ENCODE results near the gene ERI3.

ERI3 gene

GRCh38 chr1:44348061-44348485 is 7.0 kb downstream of the ERI3 start:
- Histone ChIP-seq H3K27me3 (ENCODE audit: control insufficient read depth, insufficient read depth, low read length) (no peaks in the 10 kb centered on the region), H3K27ac (ENCODE audit: low read length) (no peak overlapping the region), H3K4me3 (ENCODE audit: low read length) (no peak overlapping the region), H3K9me3 (ENCODE audit: control insufficient read depth, insufficient read depth, low read length) (no peaks in the 10 kb centered on the region), H3K36me3 (ENCODE audit: control insufficient read depth, insufficient read depth, low read length) (no peaks in the 10 kb centered on the region; the same call in 1 of the 2 replicates), H3K4me1 (ENCODE audit: control insufficient read depth, insufficient read depth, low read length) (no peaks in the 10 kb centered on the region)
- no peak for DNase-seq (ENCODE audit: low read depth, low spot score)
- WGBS (ENCODE audit: insufficient coverage, insufficient read length): no CpG with 5 or more reads among the region's 4 CpGs

GRCh38 chr1:44347280-44347679 is 7.8 kb downstream of the ERI3 start:
- WGBS (ENCODE audit: insufficient coverage, insufficient read length): no CpG with 5 or more reads among the region's 4 CpGs
- H3K36me3 ChIP-seq (ENCODE audit: control insufficient read depth, insufficient read depth, low read length): no peaks in the 10 kb centered on the region; the same call in 1 of the 2 replicates
- no peak for DNase-seq (ENCODE audit: low read depth, low spot score)
- no peaks in the 10 kb centered on the region for H3K4me1 ChIP-seq (ENCODE audit: control insufficient read depth, insufficient read depth, low read length)
- H3K4me3 ChIP-seq (ENCODE audit: low read length): no peak overlapping the region
- no peaks in the 10 kb centered on the region for H3K9me3 ChIP-seq (ENCODE audit: control insufficient read depth, insufficient read depth, low read length)
- H3K27ac ChIP-seq (ENCODE audit: low read length): no peak overlapping the region
- no peaks in the 10 kb centered on the region for H3K27me3 ChIP-seq (ENCODE audit: control insufficient read depth, insufficient read depth, low read length)

- Histone ChIP-seq H3K4me3 (ENCODE audit: low read length) (no peak overlapping the region), H3K9me3 (ENCODE audit: control insufficient read depth, insufficient read depth, low read length) (no peaks in the 10 kb centered on the region), H3K4me1 (ENCODE audit: control insufficient read depth, insufficient read depth, low read length) (no peaks in the 10 kb centered on the region; the same call in 1 of the 2 replicates), H3K36me3 (ENCODE audit: control insufficient read depth, insufficient read depth, low read length) (no peaks in the 10 kb centered on the region; the same call in 1 of the 2 replicates), H3K27ac (ENCODE audit: low read length) (no peak overlapping the region), H3K27me3 (ENCODE audit: control insufficient read depth, insufficient read depth, low read length) (no peaks in the 10 kb centered on the region)
- no peak for DNase-seq (ENCODE audit: low read depth, low spot score)
- no CpG with 5 or more reads among the region's 6 CpGs for WGBS (ENCODE audit: insufficient coverage, insufficient read length)
These were observed 8.2 kb downstream of the ERI3 start for GRCh38 chr1:44346878-44347277.

GRCh38 chr1:44346184-44346583 is 8.9 kb downstream of the ERI3 start:
- Histone ChIP-seq H3K4me1 (ENCODE audit: control insufficient read depth, insufficient read depth, low read length) (no peaks in the 10 kb centered on the region; the same call in 1 of the 2 replicates), H3K36me3 (ENCODE audit: control insufficient read depth, insufficient read depth, low read length) (no peaks in the 10 kb centered on the region; the same call in 1 of the 2 replicates), H3K27me3 (ENCODE audit: control insufficient read depth, insufficient read depth, low read length) (no peaks in the 10 kb centered on the region), H3K9me3 (ENCODE audit: control insufficient read depth, insufficient read depth, low read length) (no peaks in the 10 kb centered on the region), H3K27ac (ENCODE audit: low read length) (no peak overlapping the region), H3K4me3 (ENCODE audit: low read length) (no peak overlapping the region)
- DNase-seq (ENCODE audit: low read depth, low spot score): no peak
- no CpG with 5 or more reads among the region's 2 CpGs for WGBS (ENCODE audit: insufficient coverage, insufficient read length)

- H3K27me3 ChIP-seq (ENCODE audit: control insufficient read depth, insufficient read depth, low read length): no peaks in the 10 kb centered on the region
- H3K4me3 ChIP-seq (ENCODE audit: low read length): no peak overlapping the region
- DNase-seq (ENCODE audit: low read depth, low spot score): no peak
- H3K4me1 ChIP-seq (ENCODE audit: control insufficient read depth, insufficient read depth, low read length): peaks cover 1% of the 10 kb centered on the region
- H3K27ac ChIP-seq (ENCODE audit: low read length): no peak overlapping the region
- H3K36me3 ChIP-seq (ENCODE audit: control insufficient read depth, insufficient read depth, low read length): no peaks in the 10 kb centered on the region; the same call in 1 of the 2 replicates
- H3K9me3 ChIP-seq (ENCODE audit: control insufficient read depth, insufficient read depth, low read length): no peaks in the 10 kb centered on the region
These were observed 9.8 kb downstream of the ERI3 start for GRCh38 chr1:44345187-44345775.

GRCh38 chr1:44339731-44340130 is 15.3 kb downstream of the ERI3 start:
- Histone ChIP-seq H3K36me3 (ENCODE audit: control insufficient read depth, insufficient read depth, low read length) (0 out of 2 replicates have a peak, but pooled peaks cover 2% of the 10 kb centered on the region), H3K4me3 (ENCODE audit: low read length) (no peak overlapping the region), H3K9me3 (ENCODE audit: control insufficient read depth, insufficient read depth, low read length) (no peaks in the 10 kb centered on the region), H3K4me1 (ENCODE audit: control insufficient read depth, insufficient read depth, low read length) (peaks cover 4% of the 10 kb centered on the region), H3K27ac (ENCODE audit: low read length) (no peak overlapping the region), H3K27me3 (ENCODE audit: control insufficient read depth, insufficient read depth, low read length) (no peaks in the 10 kb centered on the region)
- WGBS (ENCODE audit: insufficient coverage, insufficient read length): no CpG with 5 or more reads among the region's 4 CpGs
- DNase-seq (ENCODE audit: low read depth, low spot score): no peak

GRCh38 chr1:44338136-44338535 is 16.9 kb downstream of the ERI3 start:
- Histone ChIP-seq H3K27me3 (ENCODE audit: control insufficient read depth, insufficient read depth, low read length) (no peaks in the 10 kb centered on the region), H3K9me3 (ENCODE audit: control insufficient read depth, insufficient read depth, low read length) (no peaks in the 10 kb centered on the region), H3K36me3 (ENCODE audit: control insufficient read depth, insufficient read depth, low read length) (0 out of 2 replicates have a peak, but pooled peaks cover 2% of the 10 kb centered on the region), H3K4me3 (ENCODE audit: low read length) (no peak overlapping the region), H3K4me1 (ENCODE audit: control insufficient read depth, insufficient read depth, low read length) (peaks cover 4% of the 10 kb centered on the region), H3K27ac (ENCODE audit: low read length) (no peak overlapping the region)
- no peak for DNase-seq (ENCODE audit: low read depth, low spot score)
- WGBS (ENCODE audit: insufficient coverage, insufficient read length): no CpG with 5 or more reads among the region's 2 CpGs

- H3K4me3 ChIP-seq (ENCODE audit: low read length): no peak overlapping the region
- H3K4me1 ChIP-seq (ENCODE audit: control insufficient read depth, insufficient read depth, low read length): peaks cover 4% of the 10 kb centered on the region; the same call in 1 of the 2 replicates
- no peaks in the 10 kb centered on the region for H3K9me3 ChIP-seq (ENCODE audit: control insufficient read depth, insufficient read depth, low read length)
- H3K36me3 ChIP-seq (ENCODE audit: control insufficient read depth, insufficient read depth, low read length): 0 out of 2 replicates have a peak, but pooled peaks cover 2% of the 10 kb centered on the region
- DNase-seq (ENCODE audit: low read depth, low spot score): no peak
- no peak overlapping the region for H3K27ac ChIP-seq (ENCODE audit: low read length)
- no CpG with 5 or more reads among the region's 3 CpGs for WGBS (ENCODE audit: insufficient coverage, insufficient read length)
- H3K27me3 ChIP-seq (ENCODE audit: control insufficient read depth, insufficient read depth, low read length): no peaks in the 10 kb centered on the region
These were observed 18.4 kb downstream of the ERI3 start for GRCh38 chr1:44336668-44337067.

GRCh38 chr1:44334968-44335367 is 20.1 kb downstream of the ERI3 start:
- no peak for DNase-seq (ENCODE audit: low read depth, low spot score)
- 0 out of 2 replicates have a peak, but pooled peaks cover 2% of the 10 kb centered on the region for H3K36me3 ChIP-seq (ENCODE audit: control insufficient read depth, insufficient read depth, low read length)
- no CpG with 5 or more reads among the region's 3 CpGs for WGBS (ENCODE audit: insufficient coverage, insufficient read length)
- no peak overlapping the region for H3K27ac ChIP-seq (ENCODE audit: low read length)
- H3K4me1 ChIP-seq (ENCODE audit: control insufficient read depth, insufficient read depth, low read length): peaks cover 2% of the 10 kb centered on the region; the same call in 1 of the 2 replicates
- H3K4me3 ChIP-seq (ENCODE audit: low read length): no peak overlapping the region
- H3K27me3 ChIP-seq (ENCODE audit: control insufficient read depth, insufficient read depth, low read length): no peaks in the 10 kb centered on the region
- H3K9me3 ChIP-seq (ENCODE audit: control insufficient read depth, insufficient read depth, low read length): no peaks in the 10 kb centered on the region

- Histone ChIP-seq H3K4me3 (ENCODE audit: low read length) (no peak overlapping the region), H3K4me1 (ENCODE audit: control insufficient read depth, insufficient read depth, low read length) (0 out of 2 replicates have a peak, but pooled peaks cover 1% of the 10 kb centered on the region), H3K27me3 (ENCODE audit: control insufficient read depth, insufficient read depth, low read length) (no peaks in the 10 kb centered on the region), H3K9me3 (ENCODE audit: control insufficient read depth, insufficient read depth, low read length) (no peaks in the 10 kb centered on the region), H3K27ac (ENCODE audit: low read length) (no peak overlapping the region), H3K36me3 (ENCODE audit: control insufficient read depth, insufficient read depth, low read length) (no peaks in the 10 kb centered on the region)
- DNase-seq (ENCODE audit: low read depth, low spot score): no peak
- WGBS (ENCODE audit: insufficient coverage, insufficient read length): no CpG with 5 or more reads among the region's 6 CpGs
These were observed 21.7 kb downstream of the ERI3 start for GRCh38 chr1:44333376-44333775.

- Histone ChIP-seq H3K36me3 (ENCODE audit: control insufficient read depth, insufficient read depth, low read length) (no peaks in the 10 kb centered on the region), H3K4me3 (ENCODE audit: low read length) (no peak overlapping the region), H3K27me3 (ENCODE audit: control insufficient read depth, insufficient read depth, low read length) (no peaks in the 10 kb centered on the region), H3K27ac (ENCODE audit: low read length) (no peak overlapping the region), H3K9me3 (ENCODE audit: control insufficient read depth, insufficient read depth, low read length) (no peaks in the 10 kb centered on the region), H3K4me1 (ENCODE audit: control insufficient read depth, insufficient read depth, low read length) (peaks cover 3% of the 10 kb centered on the region; the same call in 1 of the 2 replicates)
- DNase-seq (ENCODE audit: low read depth, low spot score): no peak
- no CpG with 5 or more reads among the region's 9 CpGs for WGBS (ENCODE audit: insufficient coverage, insufficient read length)
These were observed 22.6 kb downstream of the ERI3 start for GRCh38 chr1:44332505-44332904.

All from iPS DF 6.9 (cell line).